Bronchial epithelial cell (primary cell): Measurements from ENCODE around the gene FXYD3. TPM values are rescaled to one million over a fixed set of nuclear protein-coding genes. Genes with fewer than 3 reads are reported as not detected.

Experiments
- DNase-seq: peaks from one replicate; pipeline ENCODE4 v3.0.0-alpha.2; 2010; ENCODE audit warnings: low read depth
- FAIRE-seq: peaks from 2 replicates; lab custom pipeline; 2011; peaks lifted over from hg19 to GRCh38; lab: Jason Lieb, UNC
- H3K27me3 ChIP-seq: 2 replicates; pipeline ENCODE4 v1.5.1; 2011; ENCODE audit warnings: low read length; ENCODE audit not compliant: control insufficient read depth, insufficient read depth
- H3K36me3 ChIP-seq: 2 replicates; pipeline ENCODE4 v1.5.1; 2011; ENCODE audit warnings: low read length; ENCODE audit not compliant: control insufficient read depth, insufficient read depth
- H3K4me3 ChIP-seq: 2 replicates; pipeline ENCODE4 v1.5.1; 2011; ENCODE audit warnings: mild to moderate bottlenecking, low read depth, low read length, control low read depth
- CTCF ChIP-seq: IDR thresholded peaks from 2 replicates; pipeline ENCODE4 v1.5.1; 2011; ENCODE audit warnings: mild to moderate bottlenecking, moderate library complexity, low read length, control low read depth, inconsistent platforms; ENCODE audit not compliant: insufficient read depth, severe bottlenecking
- total RNA-seq: library from RNA; depleted of rRNA; stranded (reverse); fragments of >200 nt; gene quantifications from 2 replicates; pipeline ENCODE4 v1.2.1, GENCODE V29; 2014

Gene FXYD3
- total RNA-seq, 1 donor from 2014 or later = 309 TPM

- no peak for TF ChIP-seq CTCF
- DNase-seq = no peak
- Histone ChIP-seq H3K36me3 (no peaks in the 10 kb centered on the region), H3K4me3 (no peak overlapping the region), H3K27me3 (no peaks in the 10 kb centered on the region)
- no peak for FAIRE-seq
Observed at GRCh38 chr19:35093941-35094647, 21.5 kb upstream of the FXYD3 start.

GRCh38 chr19:35094656-35095055 lies 21.0 kb upstream of the FXYD3 start:
- DNase-seq (no peak), FAIRE-seq (no peak)
- no peaks in the 10 kb centered on the region for H3K27me3 ChIP-seq
- H3K4me3 ChIP-seq = no peak overlapping the region
- no peaks in the 10 kb centered on the region for H3K36me3 ChIP-seq
- TF ChIP-seq CTCF = no peak

- DNase-seq = peak; percentile 87
- no peak overlapping the region for H3K4me3 ChIP-seq
- H3K36me3 ChIP-seq = no peaks in the 10 kb centered on the region
- no peaks in the 10 kb centered on the region for H3K27me3 ChIP-seq
- peak; percentile 31 for TF ChIP-seq CTCF
- FAIRE-seq = no peak
Observed at GRCh38 chr19:35095667-35096368, 19.8 kb upstream of the FXYD3 start.

- Histone ChIP-seq H3K4me3 (no peak overlapping the region), H3K27me3 (no peaks in the 10 kb centered on the region), H3K36me3 (no peaks in the 10 kb centered on the region)
- peak; percentile 76 for DNase-seq
- no peak for TF ChIP-seq CTCF
- FAIRE-seq = no peak
Observed at GRCh38 chr19:35098413-35099049, 17.1 kb upstream of the FXYD3 start.

DNA sequence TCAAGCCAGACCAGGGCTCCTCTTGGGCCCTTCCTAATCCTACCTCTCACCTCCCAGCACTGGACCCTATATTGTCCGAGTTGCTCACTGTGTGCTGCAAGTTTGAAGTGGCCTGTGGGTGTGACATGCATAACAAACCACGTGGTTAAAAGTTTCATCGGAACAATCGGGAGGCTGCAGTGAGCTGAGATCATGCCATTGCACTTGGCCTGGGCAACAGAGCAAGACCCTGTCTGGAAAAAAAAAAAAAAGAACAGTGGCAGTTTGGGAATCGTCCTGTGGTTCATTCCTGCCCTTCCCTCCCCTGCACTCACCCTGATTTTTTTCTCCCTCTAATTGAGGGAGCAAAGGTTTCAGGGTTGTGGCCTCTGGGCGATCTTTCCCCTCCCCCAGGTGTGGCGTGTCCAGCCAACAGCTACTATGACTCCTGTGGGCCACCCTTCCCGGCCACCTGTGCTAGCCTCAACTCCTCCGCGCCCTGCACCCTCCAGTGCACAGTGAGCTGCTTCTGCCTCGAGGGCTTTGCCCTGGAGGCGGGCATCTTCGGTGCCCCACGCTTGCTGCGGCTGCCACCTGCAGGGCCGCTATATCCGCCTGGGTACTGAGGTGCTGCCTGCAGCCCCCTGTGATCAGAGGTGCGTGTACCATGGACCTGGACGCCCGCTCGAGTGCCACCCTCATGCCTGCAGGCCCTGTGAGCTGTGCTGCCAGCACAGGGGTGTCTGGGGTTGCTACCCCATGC lies 16.3 kb upstream of the FXYD3 start:
- TF ChIP-seq CTCF = no peak
- FAIRE-seq (no peak), DNase-seq (no peak)
- Histone ChIP-seq H3K4me3 (no peak overlapping the region), H3K27me3 (no peaks in the 10 kb centered on the region), H3K36me3 (no peaks in the 10 kb centered on the region)
